Ammon's horn (tissue), 1 donor: ENCODE results near the gene PPP1R8.

Source experiments
- DNase-seq: peaks from one replicate; pipeline ENCODE4 v3.0.0-alpha.2; 2016; ENCODE audit warnings: low spot score

PPP1R8 gene

DNA sequence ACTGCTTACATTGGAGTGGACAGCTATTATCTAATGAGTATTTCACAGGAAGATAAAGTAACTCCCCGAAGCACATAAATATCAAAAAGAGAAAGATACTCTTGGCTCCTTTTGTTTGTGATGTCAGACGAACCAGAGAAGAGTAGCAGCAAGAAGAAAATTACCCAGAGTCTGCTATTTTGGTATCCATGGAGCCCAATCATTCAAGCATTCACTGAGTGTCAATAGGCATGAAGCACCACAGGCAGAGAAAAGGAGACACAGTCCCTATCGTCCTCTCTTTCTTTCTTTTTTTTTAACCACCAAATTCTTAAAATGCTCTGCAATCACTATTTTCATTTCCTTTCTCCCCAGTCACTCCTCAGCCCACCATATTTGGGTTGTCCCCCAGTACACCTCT lies 63.9 kb downstream of the PPP1R8 start:
- no peak for DNase-seq
